Activated CD8-positive, alpha-beta memory T cell treated with anti-CD3 and anti-CD28 coated beads for 48 hours (primary cell): ENCODE data around the gene PTGES2.
"Not testable (repeated sequence)": the region's sequence is repeated elsewhere in the genome, so short reads cannot be mapped to it uniquely, and the experiment has no call there.

Experiments
- DNase-seq, 3 experiments: peaks; one replicate each; pipeline ENCODE4 v3.0.0-alpha.2; 2020; ENCODE audit warnings: low read depth in 2 of 3, low spot score in 2 of 3

The PTGES2 gene

GRCh38 chr9:128092199-128092977, 35.1 kb downstream of the PTGES2 start:
- DNase-seq: no peak

GRCh38 chr9:128091571-128091970, 36.0 kb downstream of the PTGES2 start:
- DNase-seq: no peak

GRCh38 chr9:128091144-128091543, 36.4 kb downstream of the PTGES2 start:
- no peak for DNase-seq

GRCh38 chr9:128089299-128089698, 38.2 kb downstream of the PTGES2 start:
- DNase-seq: no peak

- no peak for DNase-seq
Observed at GRCh38 chr9:128088253-128088945, 39.1 kb downstream of the PTGES2 start.

GRCh38 chr9:128087262-128087661, 40.3 kb downstream of the PTGES2 start:
- no peak for DNase-seq

GRCh38 chr9:128085943-128086342, 41.6 kb downstream of the PTGES2 start:
- no peak for DNase-seq

GRCh38 chr9:128084746-128085145, 42.8 kb downstream of the PTGES2 start:
- DNase-seq: no peak

- no peak for DNase-seq
Observed at GRCh38 chr9:128082151-128082550, 45.4 kb downstream of the PTGES2 start.

GRCh38 chr9:128081056-128081455, 46.5 kb downstream of the PTGES2 start:
- no peak for DNase-seq

GRCh38 chr9:128080206-128080605, 47.3 kb downstream of the PTGES2 start:
- no peak for DNase-seq

GRCh38 chr9:128078504-128079434, 48.8 kb downstream of the PTGES2 start:
- no peak for DNase-seq

- no peak for DNase-seq
Observed at GRCh38 chr9:128077847-128078503, 49.6 kb downstream of the PTGES2 start.

GRCh38 chr9:128073253-128073886, 54.2 kb downstream of the PTGES2 start:
- no peak for DNase-seq

GRCh38 chr9:128072144-128073021, 55.1 kb downstream of the PTGES2 start:
- no peak for DNase-seq

- not testable (repeated sequence) for DNase-seq
Observed at GRCh38 chr9:128071475-128071874, 56.1 kb downstream of the PTGES2 start.

GRCh38 chr9:128070874-128071273, 56.7 kb downstream of the PTGES2 start:
- DNase-seq: no peak
